T-cell (primary cell): ENCODE data around the gene DNM3. TPM values are rescaled to one million over a fixed set of nuclear protein-coding genes. Genes with fewer than 3 reads are reported as not detected.

Experiments
- ATAC-seq, 4 experiments: fragments of 200-7000 bp in 3 of 4; fragments of 150-1000 bp in 1 of 4; cut with Tn5 transposase; replicated peaks in 1 of 4; 1 replicate in 3 of 4; 2 replicates in 1 of 4; pipeline ENCODE4 v1.10.0; 2021; ENCODE audit warnings: moderate library complexity in 3 of 4, mild to moderate bottlenecking in 2 of 4, moderate number of reproducible peaks in 1 of 4
- CTCF ChIA-PET, 2 donors: fragments of 300-600 bp; sonication (Branson Sonifier 250); formaldehyde crosslinking; loops; one replicate each; lab custom pipeline; 2022; ENCODE audit warnings: antibody characterized with exemption in 2 of 2; lab: Charles Lee
- POLR2A ChIA-PET, 2 donors: fragments of 300-600 bp; sonication (Branson Sonifier 250); formaldehyde crosslinking; loops; one replicate each; lab custom pipeline; 2022; ENCODE audit warnings: antibody characterized with exemption in 2 of 2; lab: Charles Lee
- DNase-seq, 35 experiments: peaks; one replicate each; pipeline versions ENCODE4 v3.0.0 to v3.0.0-alpha.2; 2013 to 2023
- H3K27ac ChIP-seq: one replicate; pipeline ENCODE4 v1.5.1; 2013; ENCODE audit warnings: low read length
- H3K27me3 ChIP-seq, 2 experiments: replicated peaks in 1 of 2; 1 replicate in 1 of 2; 2 replicates in 1 of 2; pipeline versions ENCODE4 v1.6.1 to v1.7.0; 2013; ENCODE audit warnings: low read length in 1 of 2, mixed read lengths in 1 of 2; ENCODE audit not compliant: control insufficient read depth in 2 of 2, insufficient read depth in 2 of 2; ENCODE audit errors: extremely low read depth in 1 of 2
- H3K36me3 ChIP-seq, 2 donors: 1 replicate in 1 of 2; 2 replicates in 1 of 2; pipeline versions ENCODE4 v1.6.1 to v1.7.0; 2013; ENCODE audit warnings: low read length in 1 of 2; ENCODE audit not compliant: control insufficient read depth in 2 of 2, insufficient read depth in 1 of 2; ENCODE audit errors: extremely low read depth in 1 of 2
- H3K4me1 ChIP-seq, 2 experiments: 1 replicate in 1 of 2; 2 replicates in 1 of 2; pipeline versions ENCODE4 v1.6.1 to v1.7.0; 2013; ENCODE audit warnings: low read length in 2 of 2, mixed read lengths in 1 of 2; ENCODE audit not compliant: insufficient read depth in 2 of 2, control insufficient read depth in 1 of 2; ENCODE audit errors: extremely low read depth in 1 of 2
- H3K4me3 ChIP-seq, 2 donors: 1 replicate in 1 of 2; 2 replicates in 1 of 2; pipeline versions ENCODE4 v1.5.1 to v1.7.0; 2013; ENCODE audit warnings: mild to moderate bottlenecking in 2 of 2, low read length in 1 of 2, moderate library complexity in 1 of 2; ENCODE audit not compliant: control insufficient read depth in 1 of 2; ENCODE audit errors: extremely low read depth in 1 of 2
- H3K9me3 ChIP-seq: 2 replicates; pipeline ENCODE4 v1.7.0; 2013
- H3K27ac Mint-ChIP-seq, 2 donors: one replicate each; pipeline ENCODE4 v1.8.0; 2020 to 2021; ENCODE audit warnings: mild to moderate bottlenecking in 2 of 2, mixed read lengths in 2 of 2
- H3K27me3 Mint-ChIP-seq, 2 donors: one replicate each; pipeline ENCODE4 v1.8.0; 2021 to 2022; ENCODE audit warnings: mixed read lengths in 2 of 2
- H3K36me3 Mint-ChIP-seq: one replicate; pipeline ENCODE4 v1.8.0; 2021; ENCODE audit warnings: mixed read lengths
- H3K4me1 Mint-ChIP-seq, 3 donors: one replicate each; pipeline ENCODE4 v1.8.0; 2020 to 2022; ENCODE audit warnings: mixed read lengths in 3 of 3, mild to moderate bottlenecking in 1 of 3
- H3K4me3 Mint-ChIP-seq, 3 donors: one replicate each; pipeline ENCODE4 v1.8.0; 2020 to 2022; ENCODE audit warnings: mild to moderate bottlenecking in 3 of 3, mixed read lengths in 3 of 3, moderate library complexity in 3 of 3
- H3K9me3 Mint-ChIP-seq, 3 donors: one replicate each; pipeline ENCODE4 v1.8.0; 2020 to 2022; ENCODE audit warnings: mixed read lengths in 3 of 3
- WGBS: methylation state at CpG from one replicate; pipeline ENCODE4 v1.1.5; 2013; ENCODE audit warnings: missing lambda C conversion rate; ENCODE audit not compliant: insufficient coverage; 5-methylcytosine and 5-hydroxymethylcytosine counted together
- total RNA-seq, 35 experiments: library from RNA in 6 of 35; stranded (reverse) in 6 of 35; fragments of 120-200 nt in 1 of 35; gene quantifications; one replicate each; pipeline versions ENCODE4 v1.2.1 to v1.2.4 and lab custom pipeline; 2013 to 2026

DNM3 gene
- total RNA-seq, 5 donors from 2014 or later (not counting 1 experiment from before 2014, with no cell fraction given), result 2.0 to 2.8 (median 2.4) TPM

DNA sequence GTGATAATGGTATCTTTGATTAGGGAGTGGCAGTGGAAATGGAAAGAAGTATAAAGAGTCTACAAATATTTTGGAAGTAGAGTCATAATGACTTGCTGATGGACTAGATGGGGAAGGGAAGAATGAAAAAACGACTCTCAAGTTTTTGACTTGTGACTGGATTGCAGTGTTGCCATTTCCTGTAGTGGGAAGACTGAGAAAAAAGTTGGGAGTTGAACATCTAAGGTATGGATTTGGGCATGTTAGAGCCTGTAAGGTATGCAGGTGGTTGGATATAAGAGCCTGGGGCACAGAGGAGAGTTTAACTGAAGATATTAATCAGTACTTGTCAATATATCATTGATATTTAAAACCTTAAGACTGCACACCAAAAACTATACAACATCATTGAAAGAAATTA lies 19.4 kb downstream of the DNM3 start:
- Histone ChIP-seq H3K9me3 (no peaks in the 10 kb centered on the region), H3K27ac (no peak overlapping the region), H3K4me3 (no peak overlapping the region), H3K36me3 (no peaks in the 10 kb centered on the region), H3K4me1 (no peaks in the 10 kb centered on the region), H3K27me3 (no peaks in the 10 kb centered on the region)
- H3K27ac Mint-ChIP-seq, result no peak overlapping the region
- peaks cover 12 to 21% of the 10 kb centered on the region in 2 donors for H3K27me3 Mint-ChIP-seq
- 55% methylated on average over 1 of the region's 1 CpG for WGBS
- ATAC-seq, result no peak
- no peak overlapping the region for H3K4me3 Mint-ChIP-seq
- peaks cover 3 to 14% (median 7%) of the 10 kb centered on the region in 3 donors for H3K9me3 Mint-ChIP-seq
- H3K36me3 Mint-ChIP-seq, result peaks cover 26% of the 10 kb centered on the region
- H3K4me1 Mint-ChIP-seq, result no peaks in the 10 kb centered on the region
- ChIA-PET POLR2A (no interaction called here), CTCF (no interaction called here)
- DNase-seq, result no peak

- H3K36me3 Mint-ChIP-seq, result peaks cover 13% of the 10 kb centered on the region
These were observed 22.2 kb downstream of the DNM3 start for GRCh38 chr1:171863531-171863930.

GRCh38 chr1:171864308-171864707 lies 23.0 kb downstream of the DNM3 start:
- DNase-seq (no peak), ATAC-seq (no peak)
- H3K36me3 Mint-ChIP-seq, result peaks cover 5% of the 10 kb centered on the region
- ChIA-PET CTCF (no interaction called here), POLR2A (no interaction called here)
- no peak overlapping the region for H3K27ac Mint-ChIP-seq
- no peaks in the 10 kb centered on the region for H3K4me1 Mint-ChIP-seq
- Histone ChIP-seq H3K36me3 (no peaks in the 10 kb centered on the region), H3K4me3 (no peak overlapping the region), H3K4me1 (no peaks in the 10 kb centered on the region), H3K27ac (no peak overlapping the region), H3K9me3 (no peaks in the 10 kb centered on the region), H3K27me3 (no peaks in the 10 kb centered on the region)
- peaks cover 0 to 6% of the 10 kb centered on the region in 2 donors for H3K27me3 Mint-ChIP-seq
- H3K9me3 Mint-ChIP-seq, result no peaks in the 10 kb centered on the region
- no peak overlapping the region for H3K4me3 Mint-ChIP-seq

More at GRCh38 chr1:171863531-171863930, 22.2 kb downstream of the DNM3 start:
- H3K4me3 Mint-ChIP-seq, result no peak overlapping the region
- H3K4me1 Mint-ChIP-seq, result no peaks in the 10 kb centered on the region
- no peak overlapping the region for H3K27ac Mint-ChIP-seq
- Histone ChIP-seq H3K27me3 (no peaks in the 10 kb centered on the region), H3K36me3 (no peaks in the 10 kb centered on the region), H3K9me3 (no peaks in the 10 kb centered on the region), H3K4me3 (no peak overlapping the region), H3K4me1 (no peaks in the 10 kb centered on the region), H3K27ac (no peak overlapping the region)
- DNase-seq, result no peak
- no peak for ATAC-seq
- ChIA-PET CTCF (interaction anchor here in 1 of 2 donors (0.6 kb wide), 1 partner anchor 474 kb away, joined by 3 read pairs; no protein-coding TSS in a partner anchor), POLR2A (no interaction called here)
- H3K27me3 Mint-ChIP-seq, result peaks cover 4 to 10% of the 10 kb centered on the region in 2 donors
- 81% methylated on average over 2 of the region's 4 CpGs for WGBS
- no peaks in the 10 kb centered on the region for H3K9me3 Mint-ChIP-seq

GRCh38 chr1:171865106-171865505 lies 23.8 kb downstream of the DNM3 start:
- Histone ChIP-seq H3K36me3 (no peaks in the 10 kb centered on the region), H3K4me3 (no peak overlapping the region), H3K27ac (no peak overlapping the region), H3K4me1 (no peaks in the 10 kb centered on the region), H3K27me3 (no peaks in the 10 kb centered on the region), H3K9me3 (no peaks in the 10 kb centered on the region)
- ATAC-seq (no peak), DNase-seq (no peak)
- CTCF ChIA-PET, result no interaction called here
- no CpG with 5 or more reads among the region's 6 CpGs for WGBS
- Mint-ChIP-seq H3K27me3 (peaks cover 0 to 6% of the 10 kb centered on the region in 2 donors), H3K4me1 (no peaks in the 10 kb centered on the region), H3K9me3 (no peaks in the 10 kb centered on the region), H3K4me3 (no peak overlapping the region), H3K36me3 (peaks cover 5% of the 10 kb centered on the region), H3K27ac (no peak overlapping the region)
- POLR2A ChIA-PET, result interaction anchor here in 1 of 2 donors (0.6 kb wide), 1 partner anchor 1271 kb away, joined by 4 read pairs; no protein-coding TSS in a partner anchor

GRCh38 chr1:171867236-171867635 lies 25.9 kb downstream of the DNM3 start:
- POLR2A ChIA-PET, result no interaction called here
- H3K36me3 Mint-ChIP-seq, result no peaks in the 10 kb centered on the region
- H3K27ac Mint-ChIP-seq, result no peak overlapping the region
- Histone ChIP-seq H3K36me3 (no peaks in the 10 kb centered on the region), H3K27me3 (no peaks in the 10 kb centered on the region), H3K9me3 (no peaks in the 10 kb centered on the region), H3K27ac (no peak overlapping the region), H3K4me1 (no peaks in the 10 kb centered on the region), H3K4me3 (no peak overlapping the region)
- DNase-seq (no peak), ATAC-seq (no peak)
- WGBS, result no CpG with 5 or more reads among the region's 2 CpGs
- CTCF ChIA-PET, result no interaction called here
- H3K4me1 Mint-ChIP-seq, result no peaks in the 10 kb centered on the region
- H3K9me3 Mint-ChIP-seq, result no peaks in the 10 kb centered on the region
- H3K4me3 Mint-ChIP-seq, result no peak overlapping the region
- no peaks in the 10 kb centered on the region for H3K27me3 Mint-ChIP-seq

DNA sequence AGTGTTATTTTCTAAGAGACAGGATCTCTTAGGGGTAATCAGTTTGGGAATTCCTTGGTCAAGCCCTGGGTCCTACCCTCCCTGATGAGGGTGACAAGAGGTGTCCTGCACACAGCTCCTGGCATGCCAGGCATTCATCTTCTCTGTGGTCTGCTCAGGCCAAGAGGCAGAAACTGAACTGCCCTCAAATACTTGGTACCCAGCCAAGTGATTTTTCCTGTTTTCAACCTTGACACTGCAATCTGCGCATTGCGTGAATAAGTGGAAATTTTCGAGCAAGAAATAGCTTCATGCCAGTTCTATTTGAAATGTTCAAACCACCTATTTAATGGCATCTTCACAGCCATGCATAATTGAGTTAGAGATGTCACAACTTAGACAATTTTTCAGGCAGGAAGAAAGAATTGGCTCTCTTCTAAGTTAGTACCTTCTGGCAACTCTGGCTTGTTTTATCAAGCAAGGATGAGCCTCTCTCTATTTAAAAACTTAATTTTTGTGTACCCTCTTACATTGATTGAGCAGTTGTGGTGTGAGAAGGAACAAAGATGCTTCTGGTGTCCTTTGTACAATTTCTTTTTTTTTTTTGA lies 27.0 kb downstream of the DNM3 start:
- Mint-ChIP-seq H3K27me3 (peaks cover 0 to under 1% of the 10 kb centered on the region in 2 donors), H3K36me3 (no peaks in the 10 kb centered on the region), H3K4me1 (no peaks in the 10 kb centered on the region), H3K4me3 (no peak overlapping the region), H3K27ac (no peak overlapping the region), H3K9me3 (no peaks in the 10 kb centered on the region)
- CTCF ChIA-PET, result no interaction called here
- H3K27me3 ChIP-seq, result no peaks in the 10 kb centered on the region
- H3K4me1 ChIP-seq, result no peaks in the 10 kb centered on the region
- H3K27ac ChIP-seq, result no peak overlapping the region
- no peak overlapping the region for H3K4me3 ChIP-seq
- DNase-seq (no peak), ATAC-seq (no peak)
- H3K9me3 ChIP-seq, result no peaks in the 10 kb centered on the region
- 80% methylated on average over 1 of the region's 3 CpGs for WGBS
- H3K36me3 ChIP-seq, result no peaks in the 10 kb centered on the region
- POLR2A ChIA-PET, result no interaction called here

GRCh38 chr1:171869097-171869496 lies 27.8 kb downstream of the DNM3 start:
- no peak for DNase-seq
- Mint-ChIP-seq H3K9me3 (no peaks in the 10 kb centered on the region), H3K36me3 (no peaks in the 10 kb centered on the region), H3K4me1 (no peaks in the 10 kb centered on the region), H3K4me3 (no peak overlapping the region), H3K27me3 (peaks cover 0 to 2% of the 10 kb centered on the region in 2 donors), H3K27ac (no peak overlapping the region)
- no peaks in the 10 kb centered on the region for H3K27me3 ChIP-seq
- ATAC-seq, result no peak
- ChIA-PET POLR2A (no interaction called here), CTCF (no interaction called here)
- no peak overlapping the region for H3K4me3 ChIP-seq
- H3K27ac ChIP-seq, result no peak overlapping the region
- H3K4me1 ChIP-seq, result no peaks in the 10 kb centered on the region
- H3K36me3 ChIP-seq, result no peaks in the 10 kb centered on the region
- H3K9me3 ChIP-seq, result no peaks in the 10 kb centered on the region
